Psoas muscle (tissue), 8 donors: ENCODE measurements around the gene FOXK2. TPM values are rescaled to one million over a fixed set of nuclear protein-coding genes. Genes with fewer than 3 reads are reported as not detected.

Source experiments
- ATAC-seq, 4 donors: fragments of 200-7000 bp; cut with Tn5 transposase; one replicate each; pipeline ENCODE4 v1.9.1; 2020; ENCODE audit warnings: moderate library complexity in 3 of 4, mild to moderate bottlenecking in 2 of 4
- DNase-seq, 2 donors: peaks; one replicate each; pipeline ENCODE4 v3.0.0-alpha.2; 2020
- H3K27ac ChIP-seq: fragments of 200-600 bp; one replicate; pipeline ENCODE4 v1.8.0; 2022
- H3K27me3 ChIP-seq, 3 donors: fragments of 200-600 bp in 1 of 3; one replicate each; pipeline versions ENCODE4 v1.6.1 to v1.8.0; 2013 to 2022; ENCODE audit warnings: low read length in 2 of 3, mild to moderate bottlenecking in 2 of 3, moderate library complexity in 1 of 3; ENCODE audit not compliant: insufficient read depth in 3 of 3
- H3K36me3 ChIP-seq, 2 donors: fragments of 200-600 bp in 1 of 2; one replicate each; pipeline versions ENCODE4 v1.6.1 to v1.8.0; 2013 to 2022; ENCODE audit warnings: low read depth in 1 of 2, mild to moderate bottlenecking in 1 of 2, moderate library complexity in 1 of 2; ENCODE audit not compliant: insufficient read depth in 1 of 2
- H3K4me1 ChIP-seq: fragments of 200-600 bp; one replicate; pipeline ENCODE4 v1.8.0; 2022
- H3K4me3 ChIP-seq: fragments of 200-600 bp; one replicate; pipeline ENCODE4 v1.8.0; 2022; ENCODE audit warnings: mild to moderate bottlenecking
- H3K9me3 ChIP-seq: fragments of 200-600 bp; one replicate; pipeline ENCODE4 v1.8.0; 2022
- CTCF ChIP-seq: fragments of 200-600 bp; IDR thresholded peaks from one replicate; pipeline ENCODE4 v1.8.0; 2022; ENCODE audit warnings: antibody characterized with exemption
- WGBS, 3 donors: extraction: QIAGEN DNeasy Blood & Tissue Kit; methylation state at CpG; one replicate each; pipeline versions ENCODE4 v1.1.6 to v1.1.7; 2013; 5-methylcytosine and 5-hydroxymethylcytosine counted together
- intact Hi-C, 2 donors: fragments of 100-400 bp; cut with DNase I; formaldehyde crosslinking; loops; one replicate each; pipeline versions ENCODE4 v1.11.0 to v1.14.2; 2022
- polyA plus RNA-seq, 3 donors: library from polyadenylated mRNA; stranded (reverse); fragments of 200-250 nt; gene quantifications; one replicate each; pipeline ENCODE4 v1.2.3, GENCODE V29; 2013
- total RNA-seq, 4 donors: library from RNA; stranded (reverse); fragmentation: NEBNext Ultra II Directional in 2 of 4; extraction: Animal tissue kit (Norgen Biotek cat#: 25700) in 2 of 4; gene quantifications; one replicate each; pipeline versions ENCODE4 v1.2.1 to v1.2.4, GENCODE V29; 2021 to 2023
- donor health status: healthy with polysubstance abuse.
- donor health status: DM: no; HTN: no; CAD: no; lungs with moderate emphysema.
- donor health status: Bipolar disorder and iron deficiency.
- donor health status: healthy.
- donor health status: DM: yes; HTN: yes; CAD: no.
- donor health status: DM: no; HTN: no; CAD: no.
- donor health status: DM: no; HTN: no; CAD: no.
- donor health status: DM: yes; HTN: yes; CAD: no.

FOXK2 gene
- total and polyA plus RNA-seq, 7 donors = 38.9 to 96.4 (median 63.8) TPM

DNA sequence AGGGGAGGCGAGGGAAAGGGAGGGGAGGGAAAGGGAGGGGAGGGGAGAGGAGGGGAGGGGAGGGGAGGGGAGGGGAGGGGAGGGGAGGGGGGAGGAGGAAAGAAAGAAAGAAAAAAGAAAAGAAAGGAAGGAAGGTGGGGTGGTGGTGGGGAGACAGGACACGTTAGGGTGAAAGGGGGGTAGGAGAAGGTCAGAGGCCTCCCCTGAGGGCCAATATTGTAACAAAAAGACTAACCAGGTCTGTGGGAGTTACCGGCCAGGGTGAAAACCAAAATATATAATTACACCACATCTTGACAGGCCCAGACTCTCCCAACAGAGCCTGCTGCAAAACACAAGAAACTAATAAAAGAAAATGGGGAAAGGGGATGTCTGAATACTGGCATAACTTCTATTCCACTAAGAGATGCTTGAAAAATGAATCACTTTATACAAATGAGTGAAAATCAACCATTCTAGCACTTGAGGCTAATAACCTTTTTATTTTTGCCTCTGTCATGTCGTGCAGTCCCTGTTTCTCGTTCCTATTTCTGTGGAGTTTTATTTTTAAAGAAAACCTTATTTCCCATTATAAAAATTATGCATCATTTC is 118.7 kb downstream of the FOXK2 start:
- Histone ChIP-seq H3K27ac (no peak overlapping the region), H3K36me3 (peaks cover under 1 to 60% of the 10 kb centered on the region in 2 donors), H3K27me3 (no peaks in the 10 kb centered on the region), H3K4me1 (peaks cover 6% of the 10 kb centered on the region), H3K9me3 (no peaks in the 10 kb centered on the region), H3K4me3 (no peak overlapping the region)
- no peak for TF ChIP-seq CTCF
- no peak for ATAC-seq
- DNase-seq = no peak
- WGBS, 3 donors = 72 to 75% (median 75%) methylated on average over 4 of the region's 5 CpGs
- intact Hi-C loops = no loop called here

DNA sequence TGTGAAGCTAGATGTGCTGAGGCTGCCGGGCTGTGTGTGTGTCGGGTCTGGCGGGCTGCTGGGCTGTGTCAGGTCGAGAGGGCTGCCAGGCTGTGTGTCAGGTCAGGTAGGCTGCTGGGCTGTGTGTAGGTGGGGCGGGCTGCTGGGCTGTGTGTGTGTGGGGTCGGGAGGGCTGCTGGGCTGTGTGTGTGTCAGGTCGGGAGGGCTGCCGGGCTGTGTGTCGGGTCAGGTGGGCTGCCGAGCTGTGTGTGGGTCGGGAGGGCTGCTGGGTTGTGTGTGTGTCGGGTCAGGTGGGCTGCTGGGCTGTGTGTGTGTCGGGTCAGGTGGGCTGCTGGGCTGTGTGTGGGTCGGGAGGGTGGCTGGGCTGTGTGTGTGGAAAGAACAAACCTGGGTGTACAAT is 120.1 kb downstream of the FOXK2 start:
- TF ChIP-seq CTCF = no peak
- peaks cover 4 to 60% of the 10 kb centered on the region in 2 donors for H3K36me3 ChIP-seq
- H3K4me3 ChIP-seq = no peak overlapping the region
- no peaks in the 10 kb centered on the region for H3K9me3 ChIP-seq
- DNase-seq (no peak), ATAC-seq (peak in 3 of 4 donors; percentile 26 to 38 (median 32))
- H3K27ac ChIP-seq = no peak overlapping the region
- H3K27me3 ChIP-seq = no peaks in the 10 kb centered on the region
- peaks cover 6% of the 10 kb centered on the region for H3K4me1 ChIP-seq
- intact Hi-C loops = loop anchor here in 1 of 2 donors (5.0 kb wide), 1 partner anchor 37 kb away; no protein-coding TSS in a partner anchor
- 84 to 90% (median 86%) methylated on average over 13 to 14 of the region's 14 CpGs for WGBS, 3 donors

DNA sequence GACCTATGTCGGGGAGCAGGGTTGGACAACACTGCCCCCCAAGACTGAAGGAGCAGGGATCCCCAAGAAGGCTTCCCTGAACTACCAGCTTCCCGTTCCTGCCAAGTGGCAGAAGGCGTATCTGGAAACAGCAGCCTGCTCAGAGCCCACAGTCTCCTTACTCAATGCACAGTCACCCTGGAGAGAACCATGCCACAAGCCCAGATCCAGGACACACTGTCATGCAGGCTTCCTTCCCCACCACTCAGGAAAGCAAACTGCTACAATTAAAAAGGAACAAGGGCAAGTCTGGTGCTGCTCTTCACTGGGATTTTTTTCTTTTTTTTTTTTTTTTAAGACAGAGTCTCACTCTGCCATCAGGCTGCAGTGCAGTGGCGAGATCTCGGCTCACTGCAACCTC is 120.5 kb downstream of the FOXK2 start:
- Histone ChIP-seq H3K36me3 (peaks cover 4 to 58% of the 10 kb centered on the region in 2 donors), H3K27me3 (no peaks in the 10 kb centered on the region), H3K27ac (no peak overlapping the region), H3K4me1 (peaks cover 6% of the 10 kb centered on the region), H3K4me3 (no peak overlapping the region), H3K9me3 (no peaks in the 10 kb centered on the region)
- DNase-seq (no peak), ATAC-seq (no peak)
- no peak for TF ChIP-seq CTCF
- intact Hi-C loops = loop anchor here in 1 of 2 donors (5.0 kb wide), 1 partner anchor 38 kb away; no protein-coding TSS in a partner anchor
- WGBS, 3 donors = 88 to 95% (median 92%) methylated on average over 5 of the region's 5 CpGs

DNA sequence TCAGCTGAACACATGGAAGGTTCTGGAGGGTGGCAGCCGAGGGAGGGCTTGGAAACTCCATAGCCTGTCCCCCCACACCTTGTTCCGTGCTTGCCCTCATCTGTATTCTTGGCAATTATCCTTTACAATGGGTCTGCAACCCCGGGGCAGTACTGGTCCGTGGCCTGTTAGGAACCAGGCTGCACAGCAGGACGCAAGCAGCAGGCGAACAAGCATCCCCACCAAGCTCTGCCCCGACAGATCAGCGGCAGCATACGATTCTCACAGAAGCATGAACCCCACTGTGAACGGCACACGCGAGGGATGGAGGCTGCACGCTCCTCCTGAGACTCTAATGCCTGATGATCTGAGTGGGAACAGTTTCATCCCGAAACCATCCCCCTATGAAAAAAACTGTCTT is 122.5 kb downstream of the FOXK2 start:
- Histone ChIP-seq H3K4me3 (no peak overlapping the region), H3K4me1 (peaks cover 22% of the 10 kb centered on the region), H3K9me3 (no peaks in the 10 kb centered on the region), H3K36me3 (peaks cover 4 to 58% of the 10 kb centered on the region in 2 donors), H3K27me3 (no peaks in the 10 kb centered on the region), H3K27ac (no peak overlapping the region)
- WGBS, 3 donors = 87 to 93% (median 90%) methylated on average over 14 of the region's 14 CpGs
- intact Hi-C loops = loop anchor here in 1 of 2 donors (5.0 kb wide), 1 partner anchor 40 kb away; no protein-coding TSS in a partner anchor
- TF ChIP-seq CTCF = no peak
- no peak for ATAC-seq
- DNase-seq = no peak
